ENCODE data around the gene MAN2A1.

MAN2A1 gene

DNA sequence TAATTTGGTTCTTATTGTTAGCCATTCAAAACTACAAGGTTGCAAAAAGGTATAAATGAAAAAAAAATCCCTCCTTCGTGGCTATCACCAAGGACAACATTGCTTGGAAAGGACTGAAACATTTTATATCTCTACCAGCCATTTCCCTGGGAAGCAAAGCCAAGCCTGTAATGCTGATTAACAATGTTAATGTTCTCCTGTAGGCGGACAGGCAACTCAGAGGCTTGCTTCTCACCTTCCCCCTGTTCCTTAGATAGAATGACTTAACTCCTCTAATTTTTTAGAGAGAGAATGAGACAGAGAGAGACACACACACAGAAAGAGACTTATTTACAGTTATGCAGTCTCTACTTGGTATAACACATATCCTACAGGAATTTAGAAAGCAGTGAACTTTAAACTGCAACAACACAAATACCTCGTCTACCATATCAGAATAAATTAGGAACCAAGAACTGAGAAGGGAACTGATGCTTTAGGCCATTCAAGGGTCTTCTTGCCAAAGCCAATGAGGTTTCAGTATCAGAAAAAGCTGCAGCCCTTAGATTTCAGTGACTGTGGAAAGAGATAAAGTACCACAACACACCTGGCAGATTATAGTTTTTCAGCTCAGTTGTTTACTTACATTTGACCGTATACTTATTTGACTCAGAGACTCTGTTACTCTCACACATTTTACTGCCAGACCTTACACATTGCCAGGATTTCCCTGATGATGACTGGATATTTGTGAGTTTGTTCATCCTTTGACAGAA lies 20.9 kb upstream of the MAN2A1 start:
- no peak for ATAC-seq
- TF ChIP-seq TOX (CRISPR knock-in tag; IDR thresholded peaks at IDR 0.05; ENCODE audit: borderline replicate concordance) (no peak), ARNTL (CRISPR knock-in tag; IDR thresholded peaks at IDR 0.05; ENCODE audit: borderline replicate concordance, low read depth) (no peak), CSDC2 (CRISPR knock-in tag; IDR thresholded peaks at IDR 0.05) (no peak), ZFP3 (CRISPR knock-in tag; IDR thresholded peaks at IDR 0.05) (no peak), ZNF70 (CRISPR knock-in tag; IDR thresholded peaks at IDR 0.05) (no peak)

DNA sequence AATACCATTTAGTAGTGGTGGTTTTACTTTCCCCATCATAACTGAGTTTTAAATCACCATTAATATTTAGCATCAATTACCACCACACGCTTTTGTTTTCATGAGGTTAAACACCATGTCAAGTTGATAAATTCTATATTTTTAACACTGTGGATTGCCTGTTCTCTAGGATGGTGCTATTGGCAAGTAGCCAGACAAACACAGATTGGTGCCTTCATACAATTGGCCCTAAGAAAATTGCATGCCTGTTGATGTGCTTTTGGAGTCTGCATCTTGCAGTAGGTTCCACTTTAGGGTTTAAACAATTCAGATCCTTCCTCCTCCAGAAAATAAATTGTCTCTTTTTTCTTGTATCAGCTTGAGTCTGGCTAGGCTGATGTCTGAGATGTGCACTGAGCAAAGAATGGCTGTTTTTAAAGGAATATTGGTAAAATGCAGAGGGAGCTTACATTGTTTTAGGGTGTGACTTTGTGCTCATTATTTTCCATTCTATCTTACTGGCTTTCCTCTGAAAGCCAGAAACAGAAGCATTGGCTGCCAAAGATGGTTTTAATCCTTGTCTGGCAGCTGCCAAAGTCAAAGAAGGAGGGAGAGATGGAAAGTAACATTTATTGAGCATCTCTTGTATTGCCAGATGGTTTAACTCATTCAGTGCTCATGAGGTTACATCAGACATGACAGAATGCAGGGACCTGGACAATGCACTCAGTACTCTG lies 19.6 kb upstream of the MAN2A1 start:
- no peak for TF ChIP-seq ZFP30 (CRISPR knock-in tag; IDR thresholded peaks at IDR 0.05)
- TF ChIP-seq OSR1 (CRISPR knock-in tag; IDR thresholded peaks at IDR 0.05), result no peak
- no peak for TF ChIP-seq SNAI2 (CRISPR knock-in tag; IDR thresholded peaks at IDR 0.05)
- TF ChIP-seq, protein P1, sequence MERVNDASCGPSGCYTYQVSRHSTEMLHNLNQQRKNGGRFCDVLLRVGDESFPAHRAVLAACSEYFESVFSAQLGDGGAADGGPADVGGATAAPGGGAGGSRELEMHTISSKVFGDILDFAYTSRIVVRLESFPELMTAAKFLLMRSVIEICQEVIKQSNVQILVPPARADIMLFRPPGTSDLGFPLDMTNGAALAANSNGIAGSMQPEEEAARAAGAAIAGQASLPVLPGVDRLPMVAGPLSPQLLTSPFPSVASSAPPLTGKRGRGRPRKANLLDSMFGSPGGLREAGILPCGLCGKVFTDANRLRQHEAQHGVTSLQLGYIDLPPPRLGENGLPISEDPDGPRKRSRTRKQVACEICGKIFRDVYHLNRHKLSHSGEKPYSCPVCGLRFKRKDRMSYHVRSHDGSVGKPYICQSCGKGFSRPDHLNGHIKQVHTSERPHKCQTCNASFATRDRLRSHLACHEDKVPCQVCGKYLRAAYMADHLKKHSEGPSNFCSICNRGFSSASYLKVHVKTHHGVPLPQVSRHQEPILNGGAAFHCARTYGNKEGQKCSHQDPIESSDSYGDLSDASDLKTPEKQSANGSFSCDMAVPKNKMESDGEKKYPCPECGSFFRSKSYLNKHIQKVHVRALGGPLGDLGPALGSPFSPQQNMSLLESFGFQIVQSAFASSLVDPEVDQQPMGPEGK (CRISPR knock-in tag; IDR thresholded peaks at IDR 0.05; ENCODE audit: borderline replicate concordance), result no peak
- no peak for TF ChIP-seq CSDC2 (CRISPR knock-in tag; IDR thresholded peaks at IDR 0.05)
- no peak for TF ChIP-seq ZFP3 (CRISPR knock-in tag; IDR thresholded peaks at IDR 0.05)
- no peak for TF ChIP-seq PPARA (CRISPR knock-in tag; IDR thresholded peaks at IDR 0.05; ENCODE audit: borderline replicate concordance)
- TF ChIP-seq ARNTL (CRISPR knock-in tag; IDR thresholded peaks at IDR 0.05; ENCODE audit: borderline replicate concordance, low read depth), result no peak
- no peak for TF ChIP-seq ZNF70 (CRISPR knock-in tag; IDR thresholded peaks at IDR 0.05)
- no peak for ATAC-seq

DNA sequence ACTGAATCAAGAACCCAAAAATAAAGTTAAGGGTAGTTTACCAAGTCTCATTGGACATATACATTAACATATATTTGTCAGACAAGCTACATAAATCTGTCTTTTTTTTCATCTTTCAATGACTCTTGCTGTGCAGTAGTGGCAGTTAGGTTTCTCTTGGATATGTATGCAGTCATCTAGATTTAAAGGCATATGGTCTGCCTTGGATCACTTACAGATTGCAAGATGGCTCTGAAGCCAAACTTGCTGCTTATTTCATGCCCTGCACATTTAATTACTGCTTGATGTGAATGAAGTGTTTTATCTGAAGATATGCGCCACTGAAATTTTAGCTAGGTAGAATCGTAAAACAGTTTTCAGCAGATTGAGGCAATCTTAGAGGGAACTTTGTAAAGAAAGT lies 18.6 kb upstream of the MAN2A1 start:
- TF ChIP-seq, protein P2, sequence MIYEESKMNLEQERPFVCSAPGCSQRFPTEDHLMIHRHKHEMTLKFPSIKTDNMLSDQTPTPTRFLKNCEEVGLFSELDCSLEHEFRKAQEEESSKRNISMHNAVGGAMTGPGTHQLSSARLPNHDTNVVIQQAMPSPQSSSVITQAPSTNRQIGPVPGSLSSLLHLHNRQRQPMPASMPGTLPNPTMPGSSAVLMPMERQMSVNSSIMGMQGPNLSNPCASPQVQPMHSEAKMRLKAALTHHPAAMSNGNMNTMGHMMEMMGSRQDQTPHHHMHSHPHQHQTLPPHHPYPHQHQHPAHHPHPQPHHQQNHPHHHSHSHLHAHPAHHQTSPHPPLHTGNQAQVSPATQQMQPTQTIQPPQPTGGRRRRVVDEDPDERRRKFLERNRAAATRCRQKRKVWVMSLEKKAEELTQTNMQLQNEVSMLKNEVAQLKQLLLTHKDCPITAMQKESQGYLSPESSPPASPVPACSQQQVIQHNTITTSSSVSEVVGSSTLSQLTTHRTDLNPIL (CRISPR knock-in tag; IDR thresholded peaks at IDR 0.05; ENCODE audit: low read depth), result no peak
- TF ChIP-seq ESRRG (CRISPR knock-in tag; IDR thresholded peaks at IDR 0.05), result no peak
- TF ChIP-seq, protein P3, sequence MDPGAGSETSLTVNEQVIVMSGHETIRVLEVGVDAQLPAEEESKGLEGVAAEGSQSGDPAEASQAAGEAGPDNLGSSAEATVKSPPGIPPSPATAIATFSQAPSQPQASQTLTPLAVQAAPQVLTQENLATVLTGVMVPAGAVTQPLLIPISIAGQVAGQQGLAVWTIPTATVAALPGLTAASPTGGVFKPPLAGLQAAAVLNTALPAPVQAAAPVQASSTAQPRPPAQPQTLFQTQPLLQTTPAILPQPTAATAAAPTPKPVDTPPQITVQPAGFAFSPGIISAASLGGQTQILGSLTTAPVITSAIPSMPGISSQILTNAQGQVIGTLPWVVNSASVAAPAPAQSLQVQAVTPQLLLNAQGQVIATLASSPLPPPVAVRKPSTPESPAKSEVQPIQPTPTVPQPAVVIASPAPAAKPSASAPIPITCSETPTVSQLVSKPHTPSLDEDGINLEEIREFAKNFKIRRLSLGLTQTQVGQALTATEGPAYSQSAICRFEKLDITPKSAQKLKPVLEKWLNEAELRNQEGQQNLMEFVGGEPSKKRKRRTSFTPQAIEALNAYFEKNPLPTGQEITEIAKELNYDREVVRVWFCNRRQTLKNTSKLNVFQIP (CRISPR knock-in tag; IDR thresholded peaks at IDR 0.05; ENCODE audit: borderline replicate concordance, low read depth), result no peak
- TF ChIP-seq OSR1 (CRISPR knock-in tag; IDR thresholded peaks at IDR 0.05), result no peak
- TF ChIP-seq GLIS3 (CRISPR knock-in tag; IDR thresholded peaks at IDR 0.05), result no peak
- TF ChIP-seq ZNF70 (CRISPR knock-in tag; IDR thresholded peaks at IDR 0.05), result no peak
- TF ChIP-seq PPARA (CRISPR knock-in tag; IDR thresholded peaks at IDR 0.05; ENCODE audit: borderline replicate concordance), result no peak
- TF ChIP-seq, protein P4, sequence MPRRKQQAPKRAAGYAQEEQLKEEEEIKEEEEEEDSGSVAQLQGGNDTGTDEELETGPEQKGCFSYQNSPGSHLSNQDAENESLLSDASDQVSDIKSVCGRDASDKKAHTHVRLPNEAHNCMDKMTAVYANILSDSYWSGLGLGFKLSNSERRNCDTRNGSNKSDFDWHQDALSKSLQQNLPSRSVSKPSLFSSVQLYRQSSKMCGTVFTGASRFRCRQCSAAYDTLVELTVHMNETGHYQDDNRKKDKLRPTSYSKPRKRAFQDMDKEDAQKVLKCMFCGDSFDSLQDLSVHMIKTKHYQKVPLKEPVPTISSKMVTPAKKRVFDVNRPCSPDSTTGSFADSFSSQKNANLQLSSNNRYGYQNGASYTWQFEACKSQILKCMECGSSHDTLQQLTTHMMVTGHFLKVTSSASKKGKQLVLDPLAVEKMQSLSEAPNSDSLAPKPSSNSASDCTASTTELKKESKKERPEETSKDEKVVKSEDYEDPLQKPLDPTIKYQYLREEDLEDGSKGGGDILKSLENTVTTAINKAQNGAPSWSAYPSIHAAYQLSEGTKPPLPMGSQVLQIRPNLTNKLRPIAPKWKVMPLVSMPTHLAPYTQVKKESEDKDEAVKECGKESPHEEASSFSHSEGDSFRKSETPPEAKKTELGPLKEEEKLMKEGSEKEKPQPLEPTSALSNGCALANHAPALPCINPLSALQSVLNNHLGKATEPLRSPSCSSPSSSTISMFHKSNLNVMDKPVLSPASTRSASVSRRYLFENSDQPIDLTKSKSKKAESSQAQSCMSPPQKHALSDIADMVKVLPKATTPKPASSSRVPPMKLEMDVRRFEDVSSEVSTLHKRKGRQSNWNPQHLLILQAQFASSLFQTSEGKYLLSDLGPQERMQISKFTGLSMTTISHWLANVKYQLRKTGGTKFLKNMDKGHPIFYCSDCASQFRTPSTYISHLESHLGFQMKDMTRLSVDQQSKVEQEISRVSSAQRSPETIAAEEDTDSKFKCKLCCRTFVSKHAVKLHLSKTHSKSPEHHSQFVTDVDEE (CRISPR knock-in tag; IDR thresholded peaks at IDR 0.05), result no peak
- TF ChIP-seq, protein P5, sequence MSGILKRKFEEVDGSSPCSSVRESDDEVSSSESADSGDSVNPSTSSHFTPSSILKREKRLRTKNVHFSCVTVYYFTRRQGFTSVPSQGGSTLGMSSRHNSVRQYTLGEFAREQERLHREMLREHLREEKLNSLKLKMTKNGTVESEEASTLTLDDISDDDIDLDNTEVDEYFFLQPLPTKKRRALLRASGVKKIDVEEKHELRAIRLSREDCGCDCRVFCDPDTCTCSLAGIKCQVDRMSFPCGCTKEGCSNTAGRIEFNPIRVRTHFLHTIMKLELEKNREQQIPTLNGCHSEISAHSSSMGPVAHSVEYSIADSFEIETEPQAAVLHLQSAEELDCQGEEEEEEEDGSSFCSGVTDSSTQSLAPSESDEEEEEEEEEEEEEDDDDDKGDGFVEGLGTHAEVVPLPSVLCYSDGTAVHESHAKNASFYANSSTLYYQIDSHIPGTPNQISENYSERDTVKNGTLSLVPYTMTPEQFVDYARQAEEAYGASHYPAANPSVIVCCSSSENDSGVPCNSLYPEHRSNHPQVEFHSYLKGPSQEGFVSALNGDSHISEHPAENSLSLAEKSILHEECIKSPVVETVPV (CRISPR knock-in tag; IDR thresholded peaks at IDR 0.05), result no peak
- TF ChIP-seq, protein P1 (CRISPR knock-in tag; IDR thresholded peaks at IDR 0.05; ENCODE audit: borderline replicate concordance), result no peak
- no peak for TF ChIP-seq ISL1 (CRISPR knock-in tag; IDR thresholded peaks at IDR 0.05)
- no peak for TF ChIP-seq RARB (CRISPR knock-in tag; IDR thresholded peaks at IDR 0.05)
- no peak for ATAC-seq
